KG1 (cell line): ENCODE measurements around the gene NSG1.

Experiments used
- DNase-seq: peaks from one replicate; lab custom pipeline; 2025; lab: John Stamatoyannopoulos, UW

The NSG1 gene

GRCh38 chr4:4396628-4397440 is 9.9 kb downstream of the NSG1 start:
- no peak for DNase-seq

GRCh38 chr4:4397441-4397819 is 10.5 kb downstream of the NSG1 start:
- no peak for DNase-seq

- DNase-seq: no peak
Observed at GRCh38 chr4:4398430-4398829, 11.5 kb downstream of the NSG1 start.

GRCh38 chr4:4401036-4401435 is 14.1 kb downstream of the NSG1 start:
- no peak for DNase-seq

GRCh38 chr4:4402966-4403365 is 16.1 kb downstream of the NSG1 start:
- no peak for DNase-seq

GRCh38 chr4:4405358-4405962 is 18.6 kb downstream of the NSG1 start:
- DNase-seq: no peak

GRCh38 chr4:4406455-4407298 is 19.8 kb downstream of the NSG1 start:
- DNase-seq: no peak

GRCh38 chr4:4407299-4408131 is 20.6 kb downstream of the NSG1 start:
- no peak for DNase-seq

- no peak for DNase-seq
Observed at GRCh38 chr4:4408132-4408523, 21.2 kb downstream of the NSG1 start.

GRCh38 chr4:4408576-4409335 is 21.9 kb downstream of the NSG1 start:
- no peak for DNase-seq

- no peak for DNase-seq
Observed at GRCh38 chr4:4409416-4410115, 22.7 kb downstream of the NSG1 start.

GRCh38 chr4:4410271-4410670 is 23.4 kb downstream of the NSG1 start:
- no peak for DNase-seq

- no peak for DNase-seq
Observed at GRCh38 chr4:4411906-4412305, 25.0 kb downstream of the NSG1 start.

- DNase-seq: no peak
Observed at GRCh38 chr4:4412641-4413372, 25.9 kb downstream of the NSG1 start.

- DNase-seq: no peak
Observed at GRCh38 chr4:4413373-4413725, 26.4 kb downstream of the NSG1 start.

GRCh38 chr4:4413806-4414205 is 26.9 kb downstream of the NSG1 start:
- DNase-seq: no peak

- no peak for DNase-seq
Observed at GRCh38 chr4:4415107-4415805, 28.4 kb downstream of the NSG1 start.

GRCh38 chr4:4415806-4416805 is 29.2 kb downstream of the NSG1 start:
- DNase-seq: no peak
